Measurements from ENCODE around the gene PRKX.
"Not testable (repeated sequence)": the region's sequence is repeated elsewhere in the genome, so short reads cannot be mapped to it uniquely, and the experiment has no call there.

The PRKX gene

DNA sequence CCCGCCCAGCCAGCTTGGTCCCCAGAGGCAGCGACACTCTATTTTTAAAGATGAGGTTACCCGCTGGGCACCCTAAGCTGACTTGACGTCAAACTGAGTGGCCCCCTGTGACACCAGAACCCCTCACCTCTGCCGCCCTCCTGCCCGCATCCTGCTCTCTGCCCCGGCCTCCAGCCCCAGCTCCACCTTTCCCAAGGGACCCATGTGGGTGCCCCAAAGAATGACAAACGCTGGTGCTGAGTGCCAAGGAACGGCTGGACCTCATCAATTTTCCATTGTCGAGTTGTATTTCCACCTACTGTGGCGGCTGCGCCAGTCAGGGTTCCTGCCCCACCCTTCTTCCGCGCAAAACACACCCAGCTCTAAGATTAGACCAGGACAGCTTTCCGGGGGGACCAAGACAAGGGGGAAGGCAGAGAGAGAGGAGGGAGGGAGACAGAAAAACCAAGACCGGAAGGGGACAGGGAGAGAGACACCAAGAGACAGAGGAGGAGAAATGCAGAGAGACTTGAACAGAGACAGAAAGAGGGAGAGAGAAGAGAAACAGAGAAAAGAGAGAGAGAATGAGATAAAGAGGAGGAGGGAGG is 2.0 kb downstream of the PRKX start:
- no peak for DNase-seq (ENCODE audit: low read depth)

DNA sequence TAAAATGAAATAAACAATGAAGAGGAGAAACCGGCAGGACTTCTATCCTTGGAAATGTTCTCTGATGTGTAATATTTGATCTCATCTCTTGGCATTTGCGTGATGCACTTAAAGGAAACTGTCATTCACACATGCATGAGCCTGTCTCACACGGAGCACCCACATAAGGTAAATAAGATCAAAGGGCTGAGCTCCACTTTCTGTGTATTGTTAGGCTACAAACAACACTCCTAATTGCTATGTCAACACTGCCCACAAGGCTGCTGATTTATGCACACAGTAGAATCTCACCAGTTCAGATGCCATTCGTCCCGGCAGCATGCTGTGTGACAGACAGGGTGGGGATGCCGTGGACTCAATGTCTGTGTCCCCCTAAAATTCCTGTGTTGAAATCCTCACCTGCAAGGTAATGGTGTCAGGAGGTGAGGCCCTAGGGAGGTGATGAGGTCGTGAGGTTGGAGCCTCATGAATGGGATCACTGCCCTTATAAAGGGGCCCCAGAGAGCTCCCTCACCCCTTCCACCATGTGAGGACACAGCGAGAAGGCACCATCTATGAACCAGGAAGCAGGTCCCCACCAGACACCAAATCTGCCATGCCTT is 5.7 kb downstream of the PRKX start:
- not testable (repeated sequence) for DNase-seq (ENCODE audit: low read depth)

DNA sequence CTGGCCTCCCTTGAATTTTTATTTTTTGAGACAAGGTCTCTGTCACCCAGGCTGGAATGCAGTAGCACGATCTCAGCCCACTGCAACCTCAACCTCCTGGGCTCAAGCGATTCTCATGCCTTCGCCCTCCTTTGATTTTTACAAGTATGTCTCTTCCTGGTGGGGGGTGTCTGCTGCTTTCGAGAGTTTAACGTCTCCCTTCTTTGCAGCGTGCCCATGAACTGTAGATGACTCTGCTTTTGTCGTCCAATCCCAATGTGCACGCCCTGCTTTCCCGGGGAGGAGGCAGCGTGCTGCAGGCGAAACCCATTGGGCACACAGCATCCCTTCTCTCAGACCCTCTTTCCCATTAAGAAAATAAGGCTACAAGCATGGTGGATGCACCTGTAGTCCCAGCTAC is 7.0 kb downstream of the PRKX start:
- DNase-seq (ENCODE audit: low read depth), result no peak

DNA sequence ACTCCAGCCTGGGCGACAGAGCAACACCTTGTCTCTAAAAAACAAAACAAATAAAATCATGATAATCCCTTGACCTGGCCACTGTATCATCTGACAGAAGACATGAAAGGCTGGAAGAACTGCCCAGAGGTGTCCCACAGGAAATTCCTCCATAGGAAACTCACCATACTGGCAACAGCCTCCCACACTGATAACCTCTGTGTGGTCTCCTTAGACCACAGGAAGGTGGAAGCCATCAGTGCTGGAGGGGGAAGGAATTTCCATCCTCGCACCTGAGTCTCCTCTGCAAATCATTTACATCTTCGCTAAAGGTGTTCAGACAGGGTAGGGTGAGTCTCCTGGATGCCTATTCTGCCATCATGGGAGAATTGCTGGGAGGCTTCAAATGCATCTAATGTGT is 10.2 kb downstream of the PRKX start:
- DNase-seq (ENCODE audit: low read depth), result not testable (repeated sequence)

DNA sequence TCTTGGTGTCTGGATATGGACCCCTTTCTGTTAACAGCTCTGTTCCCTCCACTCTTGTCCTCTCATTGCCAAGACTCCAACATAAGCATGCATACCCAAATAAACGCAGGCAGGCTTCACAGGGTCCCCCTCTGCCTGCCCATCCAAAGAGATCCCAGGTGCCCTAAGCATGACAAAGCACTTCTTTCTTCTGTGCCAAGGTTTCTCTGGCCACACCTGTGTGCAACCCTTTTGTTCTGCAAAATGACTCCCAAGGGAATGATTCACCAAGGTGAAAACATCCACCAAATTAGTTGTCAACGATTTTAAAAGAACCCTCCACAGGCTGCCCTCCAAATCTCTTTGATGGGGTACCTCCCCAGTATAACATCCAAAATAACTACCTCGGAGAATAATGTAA is 11.4 kb downstream of the PRKX start:
- DNase-seq (ENCODE audit: low read depth), result not testable (repeated sequence)

DNA sequence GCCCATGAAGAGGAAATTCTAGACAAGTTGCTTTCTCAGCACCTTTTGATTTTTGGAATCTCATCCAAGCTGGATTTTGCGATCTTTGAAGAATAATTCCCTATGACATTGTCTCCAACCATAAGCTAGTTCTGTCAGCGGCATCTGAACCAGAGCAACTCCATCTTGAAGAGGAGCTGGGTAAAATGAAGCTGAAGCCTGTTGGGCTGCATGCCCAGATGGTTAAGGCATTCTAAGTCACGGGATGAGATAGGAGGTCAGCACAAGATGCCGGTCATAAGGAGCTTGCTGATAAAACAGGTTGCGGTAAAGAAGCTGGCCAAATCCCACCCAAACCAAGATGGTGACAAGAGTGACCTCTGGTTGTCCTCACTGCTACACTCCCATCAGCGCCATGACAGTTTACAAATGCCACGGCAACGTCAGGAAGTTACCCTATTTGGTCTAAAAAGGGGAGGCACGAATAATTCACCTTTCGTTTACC is 12.0 kb downstream of the PRKX start:
- not testable (repeated sequence) for DNase-seq (ENCODE audit: low read depth)

DNA sequence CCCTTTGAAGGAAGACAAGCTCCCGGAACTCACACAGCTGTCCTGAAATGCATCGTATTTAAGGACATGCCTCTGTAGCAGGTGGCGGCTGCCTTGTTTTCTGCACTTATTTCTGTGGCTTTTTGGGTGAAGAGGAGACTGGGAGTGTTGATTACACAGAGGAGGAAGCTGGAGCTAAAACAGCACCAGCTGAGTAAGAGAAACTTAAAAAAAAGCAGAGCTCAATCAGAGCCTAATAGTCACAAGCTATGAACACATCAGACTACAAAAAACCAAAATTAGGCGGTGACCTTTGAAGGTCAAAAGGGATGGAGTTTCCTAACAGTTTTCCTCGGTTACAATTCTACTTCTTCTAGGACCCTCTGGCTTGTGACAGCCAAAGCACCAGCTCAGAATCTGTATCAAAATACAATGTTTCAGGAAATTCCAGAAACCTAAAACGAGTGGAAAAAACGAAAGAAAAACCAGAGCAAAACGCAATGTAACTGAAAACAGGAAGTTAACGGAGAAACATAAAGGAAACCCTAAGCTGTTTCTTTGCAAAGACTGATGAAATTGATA is 13.5 kb downstream of the PRKX start:
- no peak for DNase-seq (ENCODE audit: low read depth)

DNA sequence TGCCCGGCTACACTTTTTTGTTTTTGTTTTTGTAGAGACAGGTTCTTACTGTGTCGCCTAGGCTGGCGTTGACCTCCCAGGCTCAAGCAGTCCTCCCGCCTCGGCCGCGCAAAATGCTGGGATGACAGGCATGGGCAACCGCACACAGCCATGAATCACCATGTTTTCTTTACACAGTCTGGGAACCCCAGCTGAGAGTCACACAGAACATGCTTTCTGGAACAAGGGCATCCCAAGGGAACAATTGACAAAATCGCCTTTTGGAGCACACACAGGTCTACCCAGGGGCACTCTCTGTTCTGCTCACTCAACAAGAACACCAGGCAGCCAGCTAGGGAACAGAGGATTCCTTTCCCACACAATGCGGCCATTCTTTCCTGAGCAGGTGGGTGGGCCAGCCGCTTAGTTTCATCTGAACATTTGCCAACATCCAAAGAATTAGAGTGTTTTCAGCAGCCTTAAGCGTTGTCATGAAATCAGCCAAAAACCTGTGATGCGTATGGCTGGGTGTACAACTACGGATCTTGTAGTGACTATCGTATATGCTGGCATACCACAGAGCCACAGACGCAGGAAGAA is 15.7 kb downstream of the PRKX start:
- DNase-seq (ENCODE audit: low read depth), result no peak

DNA sequence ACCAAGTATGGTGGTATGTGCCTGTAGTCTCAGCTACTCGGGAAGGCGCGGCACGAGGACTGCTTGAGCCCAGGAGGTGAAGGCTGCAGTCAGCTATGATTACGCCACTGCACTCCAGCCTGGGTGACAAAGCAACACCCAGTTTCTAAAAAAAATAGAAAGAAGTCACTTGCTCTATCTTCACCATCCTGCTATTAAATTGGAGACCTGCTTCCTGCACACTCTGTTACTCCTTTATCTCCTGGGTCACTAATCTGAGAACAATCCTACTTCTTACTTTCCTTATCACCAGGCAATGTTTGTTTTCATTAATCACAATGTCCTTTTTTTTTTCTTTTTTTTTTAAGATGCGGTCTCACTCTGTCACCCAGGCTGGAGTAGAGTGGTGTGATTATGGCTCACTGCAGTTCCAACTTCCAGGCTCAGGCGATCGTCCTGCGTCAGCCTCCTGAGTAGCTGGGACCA is 16.2 kb downstream of the PRKX start:
- DNase-seq (ENCODE audit: low read depth), result no peak

DNA sequence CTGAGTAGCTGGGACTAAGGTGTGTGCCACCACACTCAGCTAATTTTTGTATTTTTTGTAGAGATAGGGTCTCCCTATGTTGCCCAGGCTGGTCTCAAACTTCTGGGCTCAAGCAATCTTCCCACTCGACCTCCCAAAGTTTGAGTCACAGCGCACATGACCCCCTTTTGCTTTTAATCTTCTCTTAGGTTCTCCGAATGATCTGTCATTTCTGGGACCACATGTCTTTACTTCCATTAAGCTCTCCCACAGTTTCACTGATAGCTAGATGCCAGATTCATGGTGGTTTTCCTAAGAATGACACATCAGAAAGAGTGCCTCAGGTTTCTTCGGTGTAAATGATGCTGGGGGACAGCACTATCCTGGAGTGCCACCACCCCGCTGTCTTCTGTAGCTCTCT is 17.9 kb downstream of the PRKX start:
- DNase-seq (ENCODE audit: low read depth), result no peak

DNA sequence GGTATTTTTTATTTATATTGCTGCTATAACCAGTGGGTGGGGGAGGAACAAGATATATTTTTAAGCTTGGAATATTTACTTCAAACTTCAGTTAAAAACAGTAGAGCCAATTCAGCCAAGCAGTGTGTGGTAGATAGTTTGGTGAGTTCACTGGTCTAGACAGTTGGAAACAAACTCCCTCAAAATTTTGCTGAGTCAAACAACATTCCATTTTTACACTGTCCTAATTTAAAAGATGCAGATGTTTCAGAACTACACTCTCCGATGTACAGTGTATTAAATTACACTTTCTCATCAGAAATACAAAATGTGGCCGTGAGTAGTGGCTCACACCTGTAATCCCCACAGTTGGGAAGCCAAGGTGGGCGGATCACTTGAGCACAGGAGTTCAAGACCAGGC is 23.3 kb downstream of the PRKX start:
- DNase-seq (ENCODE audit: low read depth), result no peak

DNA sequence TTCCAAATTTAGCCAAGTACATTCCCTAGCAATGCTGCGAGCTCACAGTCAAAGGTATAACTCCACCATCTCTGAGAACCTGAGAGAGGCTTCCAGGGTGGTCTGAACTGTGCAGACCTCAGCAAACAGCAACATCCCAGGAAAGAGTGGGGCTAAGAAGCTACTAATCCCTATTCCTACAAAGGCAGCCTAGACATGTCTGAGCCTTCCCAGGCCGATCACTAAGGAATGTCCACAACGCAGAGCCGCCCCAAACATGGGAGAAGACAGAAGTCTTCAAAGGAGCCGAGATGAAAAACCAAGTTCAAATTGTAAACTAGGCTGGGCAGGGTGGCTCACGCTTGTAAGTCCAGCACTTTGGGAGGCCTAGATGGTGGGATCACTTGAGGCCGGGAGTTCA is 30.2 kb downstream of the PRKX start:
- DNase-seq (ENCODE audit: low read depth), result not testable (repeated sequence)

DNA sequence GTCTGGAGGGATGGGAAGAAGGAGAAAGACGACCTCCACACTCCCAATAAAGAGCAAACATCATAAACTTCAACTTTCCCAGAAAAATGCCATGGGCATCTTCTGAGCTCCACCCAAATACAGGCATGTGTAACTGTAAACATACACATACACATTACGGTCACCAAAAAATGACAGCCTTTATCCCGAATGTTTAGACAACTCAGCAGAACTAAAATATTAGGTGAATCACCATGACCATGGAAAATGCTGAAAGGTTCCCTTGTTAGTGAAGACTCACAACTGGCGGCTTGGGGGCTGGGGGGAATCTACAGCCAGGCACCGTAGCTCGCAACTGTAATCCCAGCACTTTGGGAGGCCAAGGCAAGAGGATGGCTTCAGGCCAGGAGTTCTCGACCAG is 33.0 kb downstream of the PRKX start:
- no peak for DNase-seq (ENCODE audit: low read depth)

DNA sequence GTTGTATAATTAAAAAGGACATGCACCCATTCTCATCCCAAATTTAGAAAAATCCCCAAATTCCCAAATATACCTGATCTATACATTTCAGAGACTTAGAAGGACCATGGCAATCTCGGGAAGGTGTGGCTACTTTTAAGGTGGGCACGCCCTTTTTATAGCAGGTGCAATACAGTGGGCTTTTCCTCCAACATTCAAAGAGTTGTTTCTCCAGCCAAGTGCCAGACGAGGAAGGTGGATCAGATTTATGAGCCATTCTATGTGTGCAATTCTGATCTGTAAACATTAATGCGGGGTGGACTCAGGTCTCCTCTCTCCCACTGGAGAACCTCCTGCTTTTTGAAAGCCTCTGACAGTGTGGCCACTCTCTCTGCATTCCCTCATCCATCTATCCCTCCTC is 33.8 kb downstream of the PRKX start:
- DNase-seq (ENCODE audit: low read depth), result no peak

DNA sequence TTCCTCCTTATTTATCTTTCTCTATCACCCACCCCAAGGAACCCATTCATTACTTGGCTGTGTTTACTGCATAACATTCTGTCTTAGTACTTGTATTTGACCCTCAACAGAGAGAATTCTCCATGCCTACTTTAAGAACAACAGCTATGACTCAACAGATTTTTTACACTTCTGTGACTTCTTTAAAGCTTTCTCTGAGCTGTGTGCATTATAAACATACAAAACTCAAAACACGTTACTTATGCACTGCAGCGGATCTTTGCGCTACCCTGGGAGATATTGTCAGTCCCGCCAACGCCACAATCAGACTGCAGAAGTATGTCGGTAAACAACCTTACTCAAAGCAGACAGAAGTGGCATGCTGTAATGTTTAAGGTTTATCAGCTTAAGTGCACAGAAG is 35.1 kb downstream of the PRKX start:
- no peak for DNase-seq (ENCODE audit: low read depth)

DNA sequence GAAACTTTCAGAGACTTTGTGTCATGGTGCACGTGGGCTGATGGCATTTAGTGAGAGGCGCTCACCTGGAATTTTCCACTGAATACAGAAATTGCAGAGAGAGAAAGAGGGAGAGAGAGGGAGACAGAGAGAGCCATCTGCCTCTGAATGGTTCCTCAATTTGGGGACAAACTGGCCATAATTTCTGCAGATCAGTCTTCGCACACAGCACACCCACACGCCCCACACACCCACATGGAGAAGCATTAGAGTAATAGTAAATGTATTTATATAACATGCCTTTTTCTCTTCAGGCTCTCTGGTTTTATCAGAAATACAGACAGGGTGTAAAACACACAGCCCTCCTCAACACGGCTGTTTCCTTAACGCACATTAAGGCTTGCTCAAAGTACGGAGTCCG is 38.6 kb downstream of the PRKX start:
- no peak for DNase-seq (ENCODE audit: low read depth)

DNA sequence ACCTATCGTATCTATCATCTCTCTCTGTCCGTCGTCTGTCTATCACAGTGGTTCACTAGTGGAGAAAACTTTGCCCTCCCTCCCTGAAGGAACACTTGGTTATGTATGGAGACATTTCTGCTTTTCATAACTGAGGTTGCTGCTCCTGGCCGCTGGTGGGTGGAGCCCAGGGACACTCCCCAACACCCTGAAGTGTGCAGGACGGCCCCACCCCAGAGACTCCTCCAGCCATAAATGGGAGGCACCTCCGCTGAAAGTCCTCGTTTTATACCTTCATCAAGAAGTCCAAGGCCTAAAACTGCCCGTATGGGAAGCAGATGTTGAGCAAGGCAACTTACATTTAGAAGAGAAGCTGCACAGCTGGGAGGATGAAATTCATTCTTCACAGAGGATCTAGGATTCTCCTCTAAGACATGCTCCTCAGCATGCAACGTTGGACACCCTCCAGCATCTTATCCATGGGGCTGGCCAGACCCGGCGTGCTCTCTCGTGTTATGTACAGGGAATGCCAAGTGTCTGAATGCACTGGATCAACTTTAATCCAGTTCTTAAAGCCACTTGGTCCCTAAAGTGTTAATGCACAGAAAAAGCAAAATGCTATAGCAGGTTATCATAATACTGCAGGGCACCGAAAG is 43.5 kb downstream of the PRKX start:
- DNase-seq (ENCODE audit: low read depth), result no peak

DNA sequence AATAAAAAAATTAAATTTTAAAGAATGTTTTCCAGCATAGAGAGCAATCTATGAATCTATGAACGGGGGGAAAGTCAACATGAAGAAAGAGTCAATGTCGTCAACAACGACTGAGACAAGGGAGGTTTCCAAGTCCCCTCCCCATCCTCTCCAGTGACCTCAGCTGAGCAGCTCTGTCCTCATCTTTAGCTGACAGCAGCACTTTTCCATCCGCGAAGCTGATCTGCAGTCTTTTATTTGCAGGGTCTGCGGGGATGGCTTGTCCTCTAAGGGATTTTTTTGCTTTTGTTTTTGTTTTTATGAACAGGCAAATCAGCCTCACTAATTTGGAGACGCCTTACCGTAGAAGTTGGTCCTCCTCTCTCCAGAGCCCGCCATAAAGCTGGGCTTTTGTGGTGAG is 46.5 kb downstream of the PRKX start:
- DNase-seq (ENCODE audit: low read depth), result no peak

DNA sequence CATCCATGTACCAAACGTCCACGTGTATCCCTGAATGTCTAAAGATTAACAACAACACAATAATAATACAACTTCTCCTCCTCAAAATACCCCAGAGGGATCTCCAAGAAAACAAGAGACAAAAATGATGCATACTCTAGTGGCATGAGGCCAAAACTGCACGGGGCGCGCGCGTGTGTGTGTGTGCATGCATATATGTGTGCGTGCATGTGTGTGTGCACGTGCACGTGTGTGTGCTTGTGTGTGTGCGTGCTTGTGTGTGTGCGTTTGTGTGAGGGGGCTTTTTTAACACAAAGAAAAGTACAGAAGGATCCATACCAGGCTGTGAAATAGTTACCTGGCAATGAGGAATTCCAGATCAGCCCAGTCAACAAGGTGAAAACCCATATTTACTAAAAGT is 48.5 kb downstream of the PRKX start:
- no peak for DNase-seq (ENCODE audit: low read depth)

DNA sequence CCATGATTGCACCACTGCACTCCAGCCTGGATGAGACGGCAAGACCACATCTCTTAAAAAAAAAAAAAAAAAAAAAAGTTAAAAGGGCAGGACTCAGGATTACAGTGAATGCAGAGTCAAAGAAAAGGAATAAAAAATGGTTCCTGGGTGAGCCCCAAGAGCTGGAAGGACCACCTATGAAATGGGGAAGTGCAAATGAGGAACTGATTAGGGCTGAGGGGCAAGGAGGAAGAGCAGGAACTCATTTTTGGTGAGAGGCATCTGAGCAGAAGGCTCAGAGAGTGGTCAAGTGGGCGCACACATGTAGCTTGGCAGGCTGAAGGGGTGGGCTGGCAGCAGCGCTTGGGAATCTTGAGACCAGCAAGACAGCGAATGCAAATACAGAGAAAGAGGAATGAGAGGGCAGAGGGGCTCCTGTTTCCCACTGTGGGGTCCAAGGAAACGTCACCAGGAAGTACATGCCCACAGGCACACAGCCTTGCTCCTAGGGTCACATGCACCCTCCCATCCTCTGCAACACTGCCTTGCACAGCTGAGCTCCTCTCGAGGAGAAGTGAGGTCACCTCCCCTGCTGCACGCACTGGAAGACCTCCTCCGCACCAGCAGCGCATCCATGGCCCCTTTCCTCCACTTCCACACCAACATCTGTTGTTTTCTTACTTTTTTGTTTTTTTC is 49.7 kb downstream of the PRKX start:
- DNase-seq (ENCODE audit: low read depth), result not testable (repeated sequence)

DNA sequence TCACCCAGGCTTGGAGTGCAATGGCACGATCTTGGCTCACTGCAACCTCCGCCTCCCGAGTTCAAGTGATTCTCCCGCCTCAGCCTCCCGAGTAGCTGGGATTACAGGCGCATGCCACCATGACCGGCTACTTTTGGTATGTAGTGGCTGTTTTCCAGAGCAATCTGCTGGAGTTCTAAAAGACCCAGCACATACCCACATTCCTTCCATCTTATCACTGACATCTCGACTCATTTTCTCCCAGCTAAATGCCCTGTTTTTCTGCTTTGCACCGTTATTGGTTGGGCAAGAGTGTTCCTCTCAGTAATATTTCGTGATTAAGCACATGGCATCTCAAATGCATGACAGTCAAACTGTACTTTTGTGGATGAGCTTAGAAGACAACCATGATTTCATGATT is 53.7 kb downstream of the PRKX start:
- no peak for DNase-seq (ENCODE audit: low read depth)

DNA sequence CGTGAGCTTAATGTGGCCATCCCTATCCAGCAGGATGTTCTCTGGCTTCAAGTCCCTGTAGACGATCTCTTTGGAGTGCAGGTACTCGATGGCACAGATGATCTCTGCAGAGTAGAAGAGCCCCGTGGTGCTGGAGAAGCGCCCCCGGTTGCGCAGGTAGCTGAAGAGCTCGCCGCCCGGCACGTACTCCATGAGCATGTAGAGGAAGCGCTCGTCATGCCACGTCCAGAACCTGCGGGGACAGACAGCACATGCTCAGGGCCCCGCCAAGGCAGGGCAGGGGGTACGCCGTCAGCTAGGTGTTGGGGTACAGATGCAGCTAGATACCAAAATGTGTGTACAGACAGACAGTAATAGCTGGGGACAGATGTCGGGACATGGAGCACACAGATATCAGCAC is 58.3 kb downstream of the PRKX start:
- no peak for DNase-seq (ENCODE audit: low read depth)

Measured in HS-5 (cell line).